NCI-H2196 treated with DMSO at 0.1 percent for 48 hours (cell line): ENCODE data around the gene SCUBE1.

Source experiments
- DNase-seq: peaks from one replicate; lab custom pipeline; 2025; ENCODE audit not compliant: unreplicated experiment; lab: John Stamatoyannopoulos, UW

The SCUBE1 gene

DNA sequence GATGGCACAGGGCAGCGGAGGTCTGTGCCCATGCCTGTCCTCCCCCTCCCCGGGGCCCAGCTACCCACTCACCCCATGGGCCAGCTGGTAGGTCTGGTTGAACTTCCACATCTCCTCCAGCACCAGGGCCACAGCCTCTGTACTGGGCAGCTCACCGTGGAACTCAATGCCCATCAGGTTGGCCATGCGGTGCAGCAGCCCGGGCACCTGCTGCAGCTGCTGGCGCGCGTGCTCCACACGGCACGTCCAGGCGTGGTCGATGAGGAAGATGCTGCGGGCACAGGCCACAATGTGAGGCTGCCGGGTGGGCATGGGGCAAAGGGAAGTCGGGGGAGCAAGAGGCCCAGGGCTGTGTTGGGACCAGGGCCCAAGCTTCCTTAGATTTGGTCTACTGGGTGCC lies 162.5 kb downstream of the SCUBE1 start:
- no peak for DNase-seq

DNA sequence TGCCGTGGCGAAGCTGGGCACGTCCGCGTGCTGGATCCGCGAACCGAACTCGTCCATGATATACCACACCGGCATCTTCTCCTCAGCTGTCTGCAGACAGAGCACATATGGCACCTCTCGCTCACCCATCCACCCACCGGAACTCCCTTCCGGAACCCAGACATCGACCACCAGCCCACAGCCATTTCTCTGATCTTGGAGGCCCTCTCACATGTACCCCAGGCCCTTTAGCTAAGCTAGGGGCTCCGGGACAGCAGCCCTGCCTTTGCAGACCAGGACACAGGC lies 163.3 kb downstream of the SCUBE1 start:
- DNase-seq: no peak

DNA sequence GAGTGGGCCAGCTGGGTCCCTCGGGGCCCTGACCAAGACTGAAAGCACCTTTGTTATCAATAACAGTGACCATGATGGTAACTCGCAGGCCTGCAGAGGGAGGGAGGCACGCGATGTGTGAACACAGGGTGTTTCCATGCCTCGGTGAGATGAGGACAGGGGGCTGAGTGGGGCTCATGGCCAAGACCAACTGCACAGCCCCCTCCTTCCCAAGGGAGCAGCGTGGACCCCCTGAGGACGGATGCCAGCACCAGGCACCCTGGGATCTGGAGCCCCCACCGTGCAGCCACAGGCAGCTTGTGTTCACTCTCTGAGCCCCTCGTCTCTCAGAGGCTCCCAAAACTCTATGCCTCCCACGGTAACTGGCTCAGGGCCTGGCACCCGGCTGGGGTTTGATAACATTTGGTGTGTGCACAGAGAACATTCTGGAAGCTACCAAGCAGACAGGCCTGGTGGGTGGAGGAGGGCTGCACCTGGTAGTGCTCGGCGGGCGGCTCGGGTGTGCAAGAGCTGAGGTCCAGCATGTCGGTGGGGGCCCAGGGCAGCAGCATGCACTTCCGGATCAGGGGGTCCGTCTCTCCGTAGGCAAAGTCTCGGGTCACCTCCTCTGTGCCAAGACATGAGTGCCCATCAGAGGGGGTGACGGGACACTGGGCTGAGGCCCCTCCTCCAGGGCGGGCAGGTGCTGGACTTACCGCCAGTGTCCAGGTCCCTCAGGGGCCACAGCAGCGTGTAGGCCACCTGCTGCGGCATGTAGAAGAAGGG lies 163.8 kb downstream of the SCUBE1 start:
- DNase-seq: no peak

DNA sequence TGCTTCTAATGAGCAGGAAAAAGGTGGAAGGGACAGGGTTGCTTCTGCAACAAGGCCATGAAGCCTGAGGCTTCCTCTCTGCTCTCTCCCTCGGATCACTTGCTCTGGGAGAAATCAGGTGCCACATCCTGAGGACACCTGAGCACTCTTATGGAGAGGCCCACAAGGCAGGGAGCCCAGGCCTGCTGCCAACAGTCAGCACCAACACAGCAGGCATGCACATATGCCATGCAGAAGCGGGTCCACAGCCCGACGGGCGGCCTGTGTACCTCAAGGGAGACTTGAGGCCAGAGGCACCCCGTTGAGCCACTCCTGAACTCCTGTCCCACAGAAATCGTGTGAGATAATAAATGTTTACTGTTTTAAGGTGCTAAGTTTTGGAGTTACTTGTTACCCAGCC lies 165.7 kb downstream of the SCUBE1 start:
- no peak for DNase-seq

DNA sequence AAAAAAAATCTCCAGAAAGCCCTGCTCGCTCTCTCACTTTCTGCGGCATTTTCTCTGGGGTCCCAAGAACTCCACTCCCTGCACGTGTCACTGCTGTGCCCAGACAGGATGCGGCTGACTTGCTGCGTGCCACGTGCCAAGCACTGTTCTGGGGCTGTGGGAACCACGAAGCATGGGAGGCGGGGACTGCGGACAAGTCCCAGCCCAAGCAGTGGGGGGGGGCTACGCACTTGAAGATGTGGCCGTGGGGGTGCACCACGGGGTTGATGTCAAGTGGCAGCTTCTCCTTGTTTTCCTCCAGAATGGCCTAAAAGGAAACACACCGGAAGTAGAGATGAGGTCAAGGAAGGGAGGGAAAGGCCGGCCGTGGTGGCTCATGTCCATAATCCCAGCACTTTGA lies 167.1 kb downstream of the SCUBE1 start:
- DNase-seq: no peak

DNA sequence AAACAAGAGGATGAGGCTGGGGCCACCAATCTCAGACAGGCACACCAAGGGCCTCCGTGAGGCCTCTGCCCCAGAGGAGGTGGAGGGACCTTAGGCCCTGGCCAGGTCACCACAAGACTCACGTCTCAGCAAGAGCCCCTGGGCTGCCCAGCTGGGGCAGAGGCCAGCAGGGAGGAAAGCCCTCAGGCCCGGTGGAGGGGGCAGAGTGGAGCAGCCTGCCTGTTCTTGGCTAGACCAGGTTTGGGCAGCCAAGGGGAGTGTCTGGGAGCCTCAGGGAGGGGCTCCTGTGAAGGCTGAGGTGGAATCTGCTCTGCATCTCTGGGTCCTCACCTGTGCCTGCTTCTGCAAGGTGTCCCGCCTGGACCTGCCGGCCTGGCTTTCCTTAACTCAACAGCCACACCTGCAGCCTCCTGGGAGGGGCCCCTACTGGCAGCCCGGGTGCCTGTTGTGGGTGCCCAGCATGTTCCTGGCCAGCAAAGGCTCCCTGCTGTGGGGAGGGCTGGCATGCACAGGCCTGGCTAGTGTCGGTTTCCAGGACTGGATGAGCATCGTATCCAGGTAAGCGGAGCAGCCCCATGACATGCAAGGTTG lies 168.1 kb downstream of the SCUBE1 start:
- no peak for DNase-seq

DNA sequence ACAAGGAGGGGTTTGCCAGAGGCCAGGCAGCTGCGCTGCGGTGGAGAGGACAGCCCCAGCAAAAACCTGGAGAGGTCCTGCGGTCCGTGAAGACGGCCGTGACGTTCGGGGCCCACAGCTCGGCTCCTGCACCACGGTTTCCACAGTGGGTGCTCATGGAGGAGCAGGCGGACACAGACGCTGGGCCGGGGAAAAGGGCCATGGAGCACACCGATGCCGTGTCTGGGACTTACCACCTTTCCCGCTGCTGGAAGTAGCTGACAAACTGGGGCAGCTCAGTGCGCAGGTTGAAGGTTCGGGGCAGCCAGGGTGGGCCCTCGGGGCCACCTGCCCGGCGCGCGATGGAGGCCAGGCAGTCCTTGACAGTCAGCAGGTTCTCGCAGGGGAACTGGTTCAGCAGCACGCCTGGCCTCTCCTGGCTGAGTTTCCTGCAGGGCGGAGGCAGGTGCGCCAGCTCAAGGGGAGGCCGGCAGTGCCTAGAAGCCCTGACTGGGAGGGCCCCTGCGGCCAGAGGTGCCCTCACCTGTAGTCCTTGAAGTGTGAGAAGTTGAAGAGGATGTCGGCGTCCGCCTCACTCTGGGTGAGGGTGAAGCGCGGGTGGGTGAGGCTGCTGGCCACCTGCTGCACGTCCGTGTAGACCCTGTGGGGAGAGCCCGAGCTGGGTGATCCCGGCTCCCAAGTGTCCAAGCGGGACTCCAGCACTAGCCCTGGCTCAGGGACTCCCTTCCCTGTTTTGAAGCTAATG lies 169.0 kb downstream of the SCUBE1 start:
- no peak for DNase-seq

DNA sequence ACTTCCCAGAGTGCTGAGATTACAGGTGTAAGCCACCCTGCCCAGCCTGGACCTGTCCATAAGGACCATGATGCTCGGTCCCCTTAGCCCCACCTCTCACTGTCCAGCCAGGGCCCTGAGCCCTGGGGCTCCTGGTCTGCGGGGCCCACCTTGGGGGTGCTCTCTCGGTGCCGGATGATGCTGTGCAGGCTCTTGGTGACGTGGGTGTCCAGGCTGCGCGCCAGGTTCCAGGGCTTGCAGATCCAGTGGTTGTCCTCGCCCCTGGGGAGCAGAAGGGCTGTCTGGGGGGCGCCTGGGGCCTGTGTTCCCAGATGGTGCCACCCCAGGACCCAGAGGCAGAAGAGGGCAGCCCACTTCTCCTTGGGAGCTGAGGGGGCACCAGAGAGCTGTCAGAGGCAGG lies 169.6 kb downstream of the SCUBE1 start:
- DNase-seq: no peak

DNA sequence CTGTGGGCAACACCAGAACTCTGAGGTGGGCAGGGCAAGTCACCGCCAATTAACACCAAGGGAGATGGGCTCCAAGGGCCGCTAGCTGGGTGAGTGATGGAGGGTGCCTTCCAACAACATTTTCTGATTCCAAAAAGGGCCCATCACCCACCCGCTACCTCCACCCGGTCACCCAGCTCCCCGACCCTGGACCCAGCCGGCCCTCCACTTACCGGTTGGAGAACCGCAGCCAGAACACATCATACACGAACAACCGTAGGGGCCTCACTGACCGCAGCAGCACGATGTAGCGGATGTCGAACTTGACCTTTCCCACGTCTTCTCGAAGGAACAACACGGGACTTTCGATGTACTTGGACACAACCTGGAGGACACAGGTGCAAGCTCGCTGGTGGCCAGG lies 171.0 kb downstream of the SCUBE1 start:
- DNase-seq: no peak

DNA sequence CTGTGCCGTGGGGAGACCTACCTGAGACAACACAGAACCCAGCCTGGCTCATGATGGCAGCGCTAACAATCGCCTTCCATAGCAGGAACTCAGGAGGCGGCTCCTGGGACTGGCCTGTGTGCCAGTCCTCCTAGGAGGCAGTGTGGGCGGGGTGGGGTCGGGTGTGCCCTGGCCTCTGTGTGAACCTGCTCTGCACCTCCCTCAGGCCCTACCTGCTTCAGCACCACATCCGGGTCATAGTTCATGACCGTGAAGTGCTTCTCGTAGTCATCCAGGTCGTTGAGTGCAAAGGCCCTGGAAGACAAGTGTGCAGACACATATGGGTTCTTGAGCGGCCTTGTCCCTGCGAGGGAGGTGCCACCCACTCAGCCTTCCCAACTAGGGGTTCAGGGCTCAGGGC lies 171.6 kb downstream of the SCUBE1 start:
- DNase-seq: no peak

DNA sequence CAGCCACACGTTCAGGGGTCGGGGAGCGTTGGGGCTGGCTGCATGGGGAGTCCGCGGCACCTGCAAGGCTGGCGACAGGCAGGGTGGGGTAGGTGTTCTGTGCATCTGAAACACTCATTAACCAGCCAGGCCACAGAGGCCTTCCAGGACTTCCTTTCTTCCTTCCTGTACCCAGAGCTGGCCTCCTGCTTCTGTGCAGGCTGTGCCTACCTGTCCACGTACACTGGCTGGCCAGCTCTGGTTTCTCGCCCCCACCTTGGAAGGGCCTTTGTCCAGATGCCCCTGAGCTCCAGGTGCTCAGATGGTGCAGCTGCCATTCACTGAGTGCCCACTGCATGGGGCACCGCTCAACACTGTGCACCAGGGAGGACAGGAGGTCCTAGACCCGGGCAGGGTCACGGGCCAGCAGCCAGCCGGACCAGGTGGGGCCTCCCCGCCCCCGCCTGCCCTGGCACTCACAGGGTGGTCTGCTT lies 172.1 kb downstream of the SCUBE1 start:
- no peak for DNase-seq

DNA sequence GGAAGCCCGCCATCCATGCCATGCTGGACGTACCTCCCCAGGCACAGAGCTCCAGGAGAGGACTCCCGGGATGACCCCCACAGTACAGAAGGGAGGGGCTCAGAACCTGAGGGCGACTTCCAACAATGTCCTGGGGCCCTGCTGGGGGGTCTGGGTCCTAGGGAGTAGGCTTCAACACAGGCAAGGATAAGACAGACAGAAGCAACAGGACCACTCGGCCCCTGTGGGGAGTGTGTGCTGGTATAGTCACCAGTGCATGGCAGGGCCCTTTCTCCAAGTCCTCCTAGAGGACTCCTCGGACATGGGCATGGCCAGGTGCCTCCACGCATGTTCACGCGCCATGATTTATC lies 173.1 kb downstream of the SCUBE1 start:
- no peak for DNase-seq

DNA sequence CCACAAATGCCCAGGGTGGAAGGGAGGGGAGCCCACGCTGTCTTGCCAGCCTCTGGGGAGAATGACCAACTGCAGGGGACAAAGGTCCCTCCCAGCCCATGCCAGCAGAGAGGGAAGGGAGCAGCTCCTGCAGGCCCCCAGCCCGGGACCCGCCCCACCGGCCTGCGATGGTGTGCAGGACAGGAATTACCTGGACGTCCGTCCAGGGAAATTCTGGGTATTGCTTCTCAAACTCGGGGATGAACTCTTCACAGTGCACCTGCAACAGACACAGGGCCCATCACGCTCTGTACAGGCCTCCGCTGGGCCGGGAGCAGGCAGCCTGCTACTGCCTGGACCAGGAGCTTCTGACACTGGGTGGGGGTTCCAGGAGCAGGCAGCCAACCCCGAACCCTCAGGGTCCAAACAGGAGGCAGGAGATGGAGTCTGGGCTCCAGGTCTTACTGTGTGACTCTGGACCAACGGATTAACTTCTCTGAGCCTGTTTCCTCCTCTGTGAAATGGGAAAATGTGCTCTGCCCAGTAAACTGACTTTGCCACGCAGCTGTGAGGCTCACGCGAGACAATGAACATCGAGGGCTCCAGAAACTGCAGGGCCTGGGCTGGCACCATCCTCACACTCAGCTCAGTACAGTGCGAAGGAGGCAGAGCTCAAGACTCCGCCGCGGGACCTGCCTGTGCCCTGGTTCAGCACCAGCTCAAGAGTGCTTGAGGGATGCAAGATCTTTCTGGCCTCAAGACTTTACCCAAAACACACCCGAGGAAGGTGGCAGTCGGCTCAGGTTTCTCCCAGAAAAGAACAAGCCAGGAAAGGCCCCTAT lies 173.7 kb downstream of the SCUBE1 start:
- no peak for DNase-seq

DNA sequence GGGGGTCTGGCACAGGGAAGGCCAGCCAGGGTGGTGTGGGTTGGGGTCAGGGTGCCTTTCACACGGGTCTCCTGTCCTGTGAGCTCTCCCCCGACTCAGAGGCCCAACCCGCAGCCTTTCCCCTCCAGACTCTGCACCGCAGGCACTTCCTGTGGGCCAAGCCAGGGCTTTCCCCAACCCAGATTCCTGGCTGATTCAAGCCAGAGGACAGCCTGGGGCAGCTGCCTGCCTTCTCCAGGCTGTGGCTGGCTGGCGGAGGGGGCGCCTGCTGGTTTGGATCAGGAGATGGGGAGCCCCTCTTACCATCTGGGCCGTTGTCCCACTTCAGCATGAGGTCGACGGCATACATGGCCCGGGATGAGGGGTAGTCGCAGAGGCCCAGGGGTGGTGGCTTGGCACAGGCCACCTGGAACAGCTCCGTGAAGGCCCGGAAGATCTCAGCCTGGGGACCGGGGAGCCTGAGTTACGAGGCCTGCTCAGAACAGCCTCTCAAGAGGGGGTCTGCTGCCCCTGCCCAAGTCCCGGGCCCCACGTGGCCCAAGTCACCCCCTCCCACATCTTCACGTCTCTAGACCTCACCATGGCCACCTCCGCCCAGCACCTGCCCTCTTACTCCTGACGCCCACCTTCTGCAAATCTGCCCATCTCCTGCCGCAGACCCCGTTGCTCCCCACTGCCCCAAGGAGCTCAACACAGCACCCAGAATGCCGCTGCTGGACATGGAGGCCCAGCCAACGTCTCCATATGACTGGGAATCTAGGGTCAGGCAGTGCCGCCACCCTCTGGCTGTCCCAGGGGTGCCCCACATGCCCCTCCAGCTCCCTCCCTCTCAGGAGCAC lies 174.5 kb downstream of the SCUBE1 start:
- DNase-seq: no peak

DNA sequence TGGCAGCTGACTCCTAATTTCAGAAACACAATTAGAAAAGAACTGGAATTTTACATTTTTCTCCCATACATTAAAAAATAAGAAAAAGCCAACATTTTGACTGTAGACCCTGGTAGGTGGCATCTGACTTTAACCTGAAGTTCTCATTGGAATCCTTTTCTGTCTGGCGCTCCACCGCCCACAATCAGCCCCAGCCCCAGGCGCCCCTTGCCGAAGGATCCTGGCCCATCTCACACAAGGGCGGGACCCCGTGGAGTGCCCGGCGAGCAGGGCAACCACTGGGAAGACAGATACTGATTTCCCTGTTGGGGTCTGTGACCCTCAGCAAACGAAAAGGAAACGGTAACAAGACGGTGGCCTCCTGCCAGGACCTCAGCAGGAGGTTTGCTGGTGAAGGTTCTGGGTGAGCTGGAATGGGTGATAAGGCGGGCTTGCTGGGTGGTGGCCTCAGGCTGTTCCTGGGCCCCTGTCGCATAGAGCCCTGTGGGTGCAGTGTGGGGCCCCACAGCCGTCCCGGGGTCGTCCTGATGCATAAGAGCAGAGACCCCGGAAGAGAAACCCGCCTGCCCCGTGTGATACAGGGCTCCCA lies 176.1 kb downstream of the SCUBE1 start:
- DNase-seq: no peak

DNA sequence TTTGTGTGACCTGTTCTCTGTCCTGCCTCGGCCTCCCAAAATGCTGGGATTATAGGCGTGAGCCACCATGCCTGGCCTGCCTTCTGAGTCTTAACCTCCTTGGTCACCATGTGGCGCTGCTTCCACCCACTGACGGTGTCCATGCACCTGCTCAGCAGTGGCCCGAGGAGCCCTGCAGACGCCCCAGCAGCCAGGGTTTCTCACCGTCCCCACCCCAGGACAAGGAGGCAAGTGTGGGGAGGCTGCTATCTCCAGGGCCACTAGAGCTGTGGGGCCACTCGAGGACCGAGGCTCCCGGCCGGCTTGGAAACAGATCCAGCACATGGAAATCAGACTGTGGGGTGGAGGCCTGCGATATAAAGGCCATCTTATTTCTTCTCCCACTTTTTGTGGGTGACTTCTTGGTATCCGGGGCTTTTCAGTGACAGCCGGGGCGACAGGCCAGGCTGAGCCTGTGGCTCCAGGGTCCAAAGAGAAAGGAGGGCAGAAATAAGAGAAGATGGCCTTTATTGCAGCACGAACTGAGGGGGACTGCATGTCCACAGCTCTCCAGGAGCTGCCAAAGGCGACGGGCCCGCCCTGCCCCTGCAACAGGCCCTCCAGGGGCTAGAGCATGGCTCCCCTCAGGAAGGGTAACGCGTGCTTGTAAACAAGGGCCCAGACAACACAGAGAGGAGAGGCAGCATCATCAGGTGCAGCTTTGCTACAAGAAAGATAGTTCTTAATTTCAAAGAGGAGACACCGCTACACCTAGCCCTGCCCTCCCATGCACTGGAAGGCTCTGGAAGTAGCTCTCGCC lies 176.8 kb downstream of the SCUBE1 start:
- no peak for DNase-seq

DNA sequence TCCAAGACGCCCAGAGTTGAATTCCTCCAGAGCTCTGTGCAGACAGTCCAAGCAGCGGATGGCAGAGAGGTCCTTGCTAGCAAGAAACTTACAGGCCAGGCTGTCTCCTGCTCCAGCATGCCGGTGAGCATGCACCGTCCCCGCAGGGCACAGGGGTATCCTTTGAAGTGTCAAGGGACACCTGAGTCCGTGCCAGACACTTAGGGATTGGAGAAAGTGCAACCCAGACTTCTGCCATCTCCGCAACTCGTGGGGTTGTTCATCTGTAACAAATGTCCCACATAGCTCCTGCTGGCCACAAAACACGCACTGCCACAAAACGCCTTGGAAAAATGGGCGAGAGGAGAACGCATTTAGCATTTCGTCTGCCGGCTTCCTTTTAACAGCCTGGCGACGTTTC lies 178.5 kb downstream of the SCUBE1 start:
- DNase-seq: no peak

DNA sequence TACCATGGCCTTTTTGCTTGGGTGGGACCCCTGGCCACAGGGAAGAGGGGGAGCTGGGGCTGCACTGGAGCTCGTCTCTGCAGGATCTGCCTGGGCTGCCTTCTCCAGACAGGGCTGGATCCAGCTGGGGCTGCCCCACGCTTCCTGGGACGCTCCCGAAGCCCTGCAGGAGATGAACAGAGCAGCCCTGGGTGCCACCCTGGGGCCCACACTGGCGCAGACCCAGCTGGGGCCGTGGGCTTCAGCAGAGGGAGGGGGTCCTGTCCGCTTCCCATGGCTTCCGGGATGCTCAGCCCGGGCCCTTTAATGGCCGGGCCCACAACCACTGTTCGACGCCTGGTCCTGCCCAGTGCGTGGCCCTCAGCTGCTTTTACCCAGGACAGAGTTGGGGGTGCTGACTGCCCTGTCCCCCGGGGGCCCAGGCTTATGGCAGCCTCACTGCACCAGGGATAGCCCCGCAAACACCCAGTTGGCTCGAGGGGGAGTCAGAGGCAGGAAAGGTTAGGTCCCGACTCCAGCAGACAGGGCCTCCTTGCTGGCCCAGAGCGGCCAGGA lies 179.9 kb downstream of the SCUBE1 start:
- DNase-seq: no peak

DNA sequence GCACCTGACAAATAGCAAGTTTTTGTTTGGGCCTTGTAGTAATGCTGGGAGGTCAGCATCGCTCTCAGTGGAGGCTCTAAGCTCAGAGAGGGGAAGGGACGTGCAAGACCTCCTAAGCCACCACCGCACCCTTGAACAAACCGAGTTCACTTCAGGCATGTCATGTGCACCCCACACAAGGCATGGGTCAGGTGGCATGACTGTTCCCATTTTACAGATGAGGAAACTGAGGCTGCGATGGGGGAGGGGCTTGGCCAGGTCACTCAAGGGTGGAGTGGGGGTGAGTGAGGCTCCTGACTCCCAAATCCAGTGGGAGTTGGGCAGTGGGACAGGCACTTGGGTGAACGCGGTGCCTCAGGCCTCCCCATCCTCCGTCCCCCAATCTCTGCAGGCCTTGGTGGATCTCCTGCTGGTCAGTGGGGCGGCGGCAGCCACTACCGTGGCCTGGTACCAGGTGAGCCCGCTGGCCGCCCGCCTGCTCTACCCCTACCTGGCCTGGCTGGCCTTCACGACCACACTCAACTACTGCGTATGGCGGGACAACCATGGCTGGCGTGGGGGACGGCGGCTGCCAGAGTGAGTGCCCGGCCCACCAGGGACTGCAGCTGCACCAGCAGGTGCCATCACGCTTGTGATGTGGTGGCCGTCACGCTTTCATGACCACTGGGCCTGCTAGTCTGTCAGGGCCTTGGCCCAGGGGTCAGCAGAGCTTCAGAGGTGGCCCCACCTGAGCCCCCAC lies 180.6 kb downstream of the SCUBE1 start:
- DNase-seq: no peak
